ENCODE results near the gene SOX5. TPM values are rescaled to one million over a fixed set of nuclear protein-coding genes. Genes with fewer than 3 reads are reported as not detected.
"Not testable (repeated sequence)": the region's sequence is repeated elsewhere in the genome, so short reads cannot be mapped to it uniquely, and the experiment has no call there.

The SOX5 gene
- polyA plus RNA-seq, 4 donors, result 6.7 to 8.3 (median 7.2) TPM

GRCh38 chr12:23760495-23760894 lies 189.0 kb downstream of the SOX5 start:
- no peak for DNase-seq (ENCODE audit: low read depth in 4 of 4, low spot score in 3 of 4)

- no peak for DNase-seq (ENCODE audit: low read depth in 4 of 4, low spot score in 3 of 4)
Measured at GRCh38 chr12:23758608-23759007, 190.9 kb downstream of the SOX5 start.

- no peak for DNase-seq (ENCODE audit: low read depth in 4 of 4, low spot score in 3 of 4)
Measured at GRCh38 chr12:23757541-23757962, 191.9 kb downstream of the SOX5 start.

GRCh38 chr12:23756416-23756815 lies 193.1 kb downstream of the SOX5 start:
- no peak for DNase-seq (ENCODE audit: low read depth in 4 of 4, low spot score in 3 of 4)

- no peak for DNase-seq (ENCODE audit: low read depth in 4 of 4, low spot score in 3 of 4)
Measured at GRCh38 chr12:23753628-23754365, 195.7 kb downstream of the SOX5 start.

GRCh38 chr12:23752245-23752644 lies 197.2 kb downstream of the SOX5 start:
- DNase-seq (ENCODE audit: low read depth in 4 of 4, low spot score in 3 of 4), result no peak

GRCh38 chr12:23751641-23752040 lies 197.8 kb downstream of the SOX5 start:
- DNase-seq (ENCODE audit: low read depth in 4 of 4, low spot score in 3 of 4), result no peak

GRCh38 chr12:23750923-23751322 lies 198.5 kb downstream of the SOX5 start:
- DNase-seq (ENCODE audit: low read depth in 4 of 4, low spot score in 3 of 4), result no peak

- DNase-seq (ENCODE audit: low read depth in 4 of 4, low spot score in 3 of 4), result no peak
Measured at GRCh38 chr12:23744696-23745095, 204.8 kb downstream of the SOX5 start.

- DNase-seq (ENCODE audit: low read depth in 4 of 4, low spot score in 3 of 4), result no peak
Measured at GRCh38 chr12:23742574-23742973, 206.9 kb downstream of the SOX5 start.

- DNase-seq (ENCODE audit: low read depth in 4 of 4, low spot score in 3 of 4), result no peak
Measured at GRCh38 chr12:23731493-23731892, 218.0 kb downstream of the SOX5 start.

GRCh38 chr12:23731035-23731434 lies 218.4 kb downstream of the SOX5 start:
- no peak for DNase-seq (ENCODE audit: low read depth in 4 of 4, low spot score in 3 of 4)

- no peak for DNase-seq (ENCODE audit: low read depth in 4 of 4, low spot score in 3 of 4)
Measured at GRCh38 chr12:23729359-23729758, 220.1 kb downstream of the SOX5 start.

- DNase-seq (ENCODE audit: low read depth in 4 of 4, low spot score in 3 of 4), result no peak
Measured at GRCh38 chr12:23726646-23727045, 222.8 kb downstream of the SOX5 start.

- DNase-seq (ENCODE audit: low read depth in 4 of 4, low spot score in 3 of 4), result no peak
Measured at GRCh38 chr12:23722655-23723054, 226.8 kb downstream of the SOX5 start.

- no peak for DNase-seq (ENCODE audit: low read depth in 4 of 4, low spot score in 3 of 4)
Measured at GRCh38 chr12:23721268-23721667, 228.2 kb downstream of the SOX5 start.

- no peak for DNase-seq (ENCODE audit: low read depth in 4 of 4, low spot score in 3 of 4)
Measured at GRCh38 chr12:23719493-23719892, 230.0 kb downstream of the SOX5 start.

- not testable (repeated sequence) for DNase-seq (ENCODE audit: low read depth in 4 of 4, low spot score in 3 of 4)
Measured at GRCh38 chr12:23710361-23710760, 239.1 kb downstream of the SOX5 start.

GRCh38 chr12:23708185-23708837 lies 241.2 kb downstream of the SOX5 start:
- DNase-seq (ENCODE audit: low read depth in 4 of 4, low spot score in 3 of 4), result no peak

GRCh38 chr12:23707270-23707669 lies 242.2 kb downstream of the SOX5 start:
- no peak for DNase-seq (ENCODE audit: low read depth in 4 of 4, low spot score in 3 of 4)

GRCh38 chr12:23704992-23705943 lies 244.2 kb downstream of the SOX5 start:
- DNase-seq (ENCODE audit: low read depth in 4 of 4, low spot score in 3 of 4), result no peak
